WI38 (cell line): Measurements from ENCODE around the gene MYOM3.

Experiments
- H3K4me3 ChIP-seq: 2 replicates; pipeline ENCODE4 v1.5.1; 2011; ENCODE audit warnings: low read depth, mild to moderate bottlenecking, control low read depth, low read length
- CTCF ChIP-seq: IDR thresholded peaks from 2 replicates; pipeline ENCODE4 v1.5.1; 2012; ENCODE audit warnings: low read depth, mild to moderate bottlenecking, control low read depth, low read length

Gene MYOM3

GRCh38 chr1:24089027-24089742 is 22.8 kb downstream of the MYOM3 start:
- H3K4me3 ChIP-seq = no peak overlapping the region
- no peak for TF ChIP-seq CTCF

GRCh38 chr1:24086466-24086865 is 25.5 kb downstream of the MYOM3 start:
- no peak for TF ChIP-seq CTCF
- H3K4me3 ChIP-seq = no peak overlapping the region

- H3K4me3 ChIP-seq = no peak overlapping the region
- TF ChIP-seq CTCF = no peak
These were observed 26.4 kb downstream of the MYOM3 start for GRCh38 chr1:24085546-24085945.

GRCh38 chr1:24085007-24085406 is 26.9 kb downstream of the MYOM3 start:
- no peak for TF ChIP-seq CTCF

GRCh38 chr1:24084050-24084449 is 27.9 kb downstream of the MYOM3 start:
- TF ChIP-seq CTCF = no peak

More at GRCh38 chr1:24085007-24085406, 26.9 kb downstream of the MYOM3 start:
- no peak overlapping the region for H3K4me3 ChIP-seq

GRCh38 chr1:24082372-24082771 is 29.6 kb downstream of the MYOM3 start:
- TF ChIP-seq CTCF = no peak
- H3K4me3 ChIP-seq = no peak overlapping the region

More at GRCh38 chr1:24084050-24084449, 27.9 kb downstream of the MYOM3 start:
- no peak overlapping the region for H3K4me3 ChIP-seq

- TF ChIP-seq CTCF = no peak
- no peak overlapping the region for H3K4me3 ChIP-seq
These were observed 30.7 kb downstream of the MYOM3 start for GRCh38 chr1:24081190-24081589.
